WERI-Rb-1 (cell line): ENCODE results near the gene CIC.
A peak's percentile ranks its signal among the peaks of the same experiment; 100 is the strongest.

Experiments used
- DNase-seq: peaks from one replicate; pipeline ENCODE4 v3.0.0-alpha.2; 2020
- H3K27ac ChIP-seq: fragments of 250-450 bp; sonication (Bioruptor Pico); 2 replicates; pipeline ENCODE4 v1.5.1; 2020; ENCODE audit warnings: mild to moderate bottlenecking, moderate library complexity
- H3K27me3 ChIP-seq: fragments of 250-450 bp; sonication (Bioruptor Pico); 2 replicates; pipeline ENCODE4 v1.5.1; 2021; ENCODE audit warnings: mild to moderate bottlenecking, low read depth, moderate library complexity; ENCODE audit not compliant: insufficient read depth, severe bottlenecking
- H3K36me3 ChIP-seq: fragments of 250-450 bp; sonication (Bioruptor Pico); 2 replicates; pipeline ENCODE4 v1.5.1; 2020; ENCODE audit warnings: mild to moderate bottlenecking, moderate library complexity
- H3K4me3 ChIP-seq: 2 replicates; pipeline ENCODE4 v1.5.1; 2011; ENCODE audit warnings: low read depth, mild to moderate bottlenecking, control low read depth, low read length
- H3K9me3 ChIP-seq: fragments of 250-450 bp; sonication (Bioruptor Pico); 2 replicates; pipeline ENCODE4 v1.5.1; 2021; ENCODE audit warnings: mild to moderate bottlenecking, moderate library complexity; ENCODE audit not compliant: severe bottlenecking
- TF ChIP-seq, protein P1 (sequence below): IDR thresholded peaks from 2 replicates; pipeline ENCODE4 v1.5.1; 2011; ENCODE audit warnings: low read depth, mild to moderate bottlenecking, control low read depth, inconsistent platforms, low read length

CIC gene

DNA sequence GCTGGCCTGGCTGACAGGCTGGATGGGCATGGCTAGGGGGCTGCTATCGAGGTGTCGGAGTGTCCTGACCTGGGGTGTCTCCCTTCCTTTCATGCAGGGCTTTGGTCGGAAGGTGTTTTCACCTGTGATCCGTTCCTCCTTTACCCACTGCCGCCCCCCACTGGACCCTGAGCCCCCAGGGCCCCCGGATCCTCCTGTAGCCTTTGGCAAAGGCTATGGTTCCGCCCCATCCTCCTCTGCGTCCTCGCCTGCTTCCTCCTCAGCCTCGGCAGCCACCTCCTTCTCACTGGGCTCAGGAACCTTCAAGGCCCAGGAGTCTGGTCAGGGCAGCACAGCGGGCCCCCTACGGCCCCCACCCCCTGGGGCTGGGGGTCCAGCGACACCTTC, 21.1 kb downstream of the CIC start:
- Histone ChIP-seq H3K27ac (no peak overlapping the region), H3K36me3 (peaks cover 84% of the 10 kb centered on the region), H3K27me3 (no peaks in the 10 kb centered on the region), H3K4me3 (no peak overlapping the region), H3K9me3 (no peaks in the 10 kb centered on the region)
- TF ChIP-seq, protein P1, sequence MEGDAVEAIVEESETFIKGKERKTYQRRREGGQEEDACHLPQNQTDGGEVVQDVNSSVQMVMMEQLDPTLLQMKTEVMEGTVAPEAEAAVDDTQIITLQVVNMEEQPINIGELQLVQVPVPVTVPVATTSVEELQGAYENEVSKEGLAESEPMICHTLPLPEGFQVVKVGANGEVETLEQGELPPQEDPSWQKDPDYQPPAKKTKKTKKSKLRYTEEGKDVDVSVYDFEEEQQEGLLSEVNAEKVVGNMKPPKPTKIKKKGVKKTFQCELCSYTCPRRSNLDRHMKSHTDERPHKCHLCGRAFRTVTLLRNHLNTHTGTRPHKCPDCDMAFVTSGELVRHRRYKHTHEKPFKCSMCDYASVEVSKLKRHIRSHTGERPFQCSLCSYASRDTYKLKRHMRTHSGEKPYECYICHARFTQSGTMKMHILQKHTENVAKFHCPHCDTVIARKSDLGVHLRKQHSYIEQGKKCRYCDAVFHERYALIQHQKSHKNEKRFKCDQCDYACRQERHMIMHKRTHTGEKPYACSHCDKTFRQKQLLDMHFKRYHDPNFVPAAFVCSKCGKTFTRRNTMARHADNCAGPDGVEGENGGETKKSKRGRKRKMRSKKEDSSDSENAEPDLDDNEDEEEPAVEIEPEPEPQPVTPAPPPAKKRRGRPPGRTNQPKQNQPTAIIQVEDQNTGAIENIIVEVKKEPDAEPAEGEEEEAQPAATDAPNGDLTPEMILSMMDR: no peak
- no peak for DNase-seq

- Histone ChIP-seq H3K27ac (no peak overlapping the region), H3K27me3 (no peaks in the 10 kb centered on the region), H3K4me3 (no peak overlapping the region), H3K9me3 (no peaks in the 10 kb centered on the region), H3K36me3 (peaks cover 90% of the 10 kb centered on the region)
- TF ChIP-seq, protein P1: peak; percentile 58
- DNase-seq: peak; percentile 59
Observed at GRCh38 chr19:42290523-42291434, 21.7 kb downstream of the CIC start.

DNA sequence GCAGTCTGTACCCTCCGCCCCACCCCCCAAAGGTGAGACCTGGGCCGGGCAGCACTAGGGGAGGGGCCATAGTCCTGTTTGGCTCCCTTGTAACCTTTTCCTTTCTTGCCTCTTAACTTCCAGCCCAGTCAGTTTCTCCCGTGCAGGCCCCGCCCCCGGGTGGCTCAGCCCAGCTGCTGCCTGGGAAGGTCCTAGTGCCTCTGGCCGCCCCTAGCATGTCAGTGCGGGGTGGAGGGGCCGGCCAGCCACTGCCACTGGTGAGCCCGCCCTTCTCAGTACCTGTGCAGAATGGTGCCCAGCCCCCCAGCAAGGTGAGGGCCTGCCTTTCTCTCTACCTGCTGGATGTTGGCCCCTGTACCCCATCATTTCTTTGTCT, 22.4 kb downstream of the CIC start:
- DNase-seq: no peak
- Histone ChIP-seq H3K27ac (no peak overlapping the region), H3K36me3 (peaks cover 94% of the 10 kb centered on the region), H3K9me3 (no peaks in the 10 kb centered on the region), H3K27me3 (no peaks in the 10 kb centered on the region), H3K4me3 (no peak overlapping the region)
- TF ChIP-seq, protein P1: no peak

DNA sequence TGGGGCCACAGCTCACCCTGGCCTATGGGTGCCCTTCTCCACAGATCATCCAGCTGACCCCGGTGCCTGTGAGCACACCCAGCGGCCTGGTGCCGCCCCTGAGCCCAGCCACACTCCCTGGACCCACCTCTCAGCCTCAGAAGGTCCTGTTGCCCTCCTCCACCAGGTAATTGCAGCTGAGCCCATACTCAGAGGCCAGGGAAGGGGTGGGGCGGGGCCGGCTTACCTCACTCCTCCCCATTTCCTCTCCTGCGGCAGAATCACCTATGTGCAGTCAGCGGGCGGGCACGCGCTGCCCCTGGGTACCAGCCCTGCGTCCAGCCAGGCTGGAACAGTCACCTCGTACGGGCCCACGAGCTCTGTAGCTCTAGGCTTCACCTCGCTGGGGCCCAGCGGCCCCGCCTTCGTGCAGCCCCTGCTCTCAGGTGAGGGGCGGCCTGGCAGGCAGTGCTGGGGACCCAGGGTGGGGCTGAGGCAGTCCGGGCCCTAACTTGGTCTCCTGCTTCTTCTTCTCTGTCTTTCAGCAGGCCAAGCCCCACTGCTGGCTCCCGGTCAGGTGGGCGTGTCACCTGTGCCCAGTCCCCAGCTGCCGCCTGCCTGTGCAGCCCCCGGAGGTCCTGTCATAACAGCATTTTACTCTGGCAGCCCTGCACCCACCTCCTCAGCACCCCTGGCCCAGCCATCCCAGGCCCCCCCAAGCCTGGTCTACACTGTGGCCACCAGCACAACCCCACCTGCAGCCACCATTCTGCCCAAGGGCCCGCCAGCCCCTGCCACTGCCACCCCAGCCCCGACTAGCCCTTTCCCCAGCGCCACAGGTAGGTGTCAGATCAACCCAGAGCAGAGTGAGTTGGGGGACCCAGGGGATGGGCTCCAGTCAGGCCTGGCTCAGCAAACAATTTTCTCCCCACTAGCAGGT, 23.2 kb downstream of the CIC start:
- H3K4me3 ChIP-seq: no peak overlapping the region
- TF ChIP-seq, protein P1: no peak

GRCh38 chr19:42292963-42293362, 23.9 kb downstream of the CIC start:
- Histone ChIP-seq H3K27me3 (no peaks in the 10 kb centered on the region), H3K9me3 (no peaks in the 10 kb centered on the region), H3K36me3 (peaks cover 92% of the 10 kb centered on the region), H3K27ac (no peak overlapping the region), H3K4me3 (no peak overlapping the region)
- no peak for DNase-seq
- TF ChIP-seq, protein P1: no peak

More for the DNA sequence above, 23.2 kb downstream of the CIC start:
- Histone ChIP-seq H3K27me3 (no peaks in the 10 kb centered on the region), H3K27ac (no peak overlapping the region), H3K9me3 (no peaks in the 10 kb centered on the region), H3K36me3 (peaks cover 95% of the 10 kb centered on the region)
- no peak for DNase-seq
